Right ventricle myocardium inferior (tissue), 1 donor: ENCODE data around the gene IMPA2. TPM values are rescaled to one million over a fixed set of nuclear protein-coding genes. Genes with fewer than 3 reads are reported as not detected.
"Not testable (repeated sequence)": the region's sequence is repeated elsewhere in the genome, so short reads cannot be mapped to it uniquely, and the experiment has no call there.

ENCODE experiments used
- ATAC-seq: fragments of 200-7000 bp; cut with Tn5 transposase; one replicate; pipeline ENCODE4 v1.9.1; 2020; ENCODE audit warnings: mild to moderate bottlenecking, moderate library complexity
- DNase-seq: peaks from one replicate; pipeline ENCODE4 v3.0.0; 2021; ENCODE audit errors: missing footprints
- intact Hi-C: fragments of 100-400 bp; cut with DNase I; formaldehyde crosslinking; loops from one replicate; pipeline ENCODE4 v1.11.0; 2022
- long read RNA-seq: library from polyadenylated mRNA; unstranded; transcript quantifications from one replicate; pipeline ENCODE4 v2.0.0, GENCODE V29; 2021
- total RNA-seq: library from RNA; stranded (reverse); fragmentation: NEBNext Ultra II Directional; extraction: Animal tissue kit (Norgen Biotek cat#: 25700); gene quantifications from one replicate; pipeline ENCODE4 v1.2.1, GENCODE V29; 2021
- donor health status: DM: no; HTN: yes; CAD: no; lungs with severe emphysema.

The IMPA2 gene
- total RNA-seq = 82.8 TPM
- long read RNA-seq, transcript IMPA2-201 (8 exons, 1,534 nt) = major isoform, 103 of 122 reads
- long read RNA-seq, partial matches to known transcripts = 5 of 122 reads
- long read RNA-seq, other reads (novel, unspliced or antisense) = 13 of 122 reads

DNA sequence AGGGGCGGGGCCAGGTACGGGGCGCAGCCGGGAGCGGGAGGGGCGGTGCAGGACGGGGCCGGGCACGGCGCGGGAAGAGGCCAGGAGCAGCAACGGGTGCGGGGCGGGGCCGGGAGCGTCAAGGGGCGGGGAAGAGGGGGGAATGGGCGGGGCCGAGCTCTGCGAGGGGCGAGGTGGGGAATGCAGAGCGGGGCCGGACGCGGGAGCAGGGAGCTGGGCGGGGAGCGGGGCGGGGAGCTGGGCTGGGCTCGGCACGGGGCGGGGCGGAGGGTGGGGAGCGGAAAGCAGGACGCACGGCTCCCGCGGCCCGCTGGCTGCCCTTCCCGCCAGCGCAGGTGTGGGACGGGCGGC is at the start of gene IMPA2:
Gene IMPA2, plus strand, starts transcription at position 316 of the 351 bp plus-strand sequence. CDS start 163 bp downstream, outside the sequence.
- intact Hi-C loops = loop anchor here (1.0 to 10.0 kb wide), 4 partner anchors 34 to 394 kb away; partner anchors contain the start of genes AFG3L2, CHMP1B and MPPE1
- no peak for DNase-seq
- ATAC-seq = no peak

DNA sequence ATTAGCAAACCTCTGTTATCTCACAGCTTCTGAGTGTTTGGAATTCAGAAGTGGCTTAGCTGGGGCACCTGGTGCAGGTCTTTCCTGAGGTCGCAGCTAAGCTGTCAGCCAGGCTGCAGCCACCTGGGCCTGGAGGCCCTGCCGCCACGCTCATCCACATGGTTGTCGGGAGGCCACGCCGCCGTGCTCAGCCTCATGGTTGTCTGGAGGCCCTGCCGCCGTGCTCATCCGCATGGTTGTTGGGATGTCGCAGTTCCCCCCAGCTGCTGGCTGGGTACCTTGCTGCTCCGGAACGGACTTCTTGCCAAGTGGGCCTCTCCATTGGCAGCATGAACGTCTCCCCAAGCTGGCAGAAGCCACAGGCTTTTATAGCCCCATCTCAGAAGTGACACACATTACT is 48.9 kb upstream of the IMPA2 start:
- DNase-seq (no peak), ATAC-seq (no peak)
- intact Hi-C loops = no loop called here

DNA sequence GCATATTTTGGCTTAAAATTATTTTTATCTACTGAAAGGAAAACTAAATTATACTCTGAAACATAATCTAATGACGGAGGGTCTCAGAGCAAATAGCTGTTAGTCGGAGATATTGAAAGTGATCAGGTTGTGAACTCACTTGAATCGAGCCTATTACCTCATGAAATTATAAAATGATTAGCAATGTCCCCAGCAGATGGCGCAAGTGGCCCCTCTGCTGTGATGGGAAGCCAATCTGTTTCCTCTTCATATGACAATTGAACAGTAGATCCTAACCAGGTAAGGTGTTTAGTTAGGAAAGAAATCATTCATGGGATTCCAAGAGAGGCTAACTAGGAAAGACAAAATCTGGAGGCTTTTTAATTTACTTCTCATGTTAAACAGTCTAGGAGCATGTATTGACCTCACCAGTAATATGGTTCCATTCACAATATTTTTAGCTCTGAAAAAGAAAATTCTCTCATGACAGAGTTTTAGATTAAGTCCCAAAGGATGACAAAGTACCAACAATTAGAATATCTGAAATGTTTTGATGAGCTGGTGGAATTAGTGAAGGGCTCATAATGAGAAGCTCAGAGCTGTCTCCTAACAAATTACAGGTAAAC is 43.3 kb upstream of the IMPA2 start:
- intact Hi-C loops = loop anchor here (1.0 to 2.0 kb wide), 2 partner anchors 57 to 101 kb away; no protein-coding TSS in a partner anchor
- DNase-seq (peak; percentile 80), ATAC-seq (peak; percentile 82)

DNA sequence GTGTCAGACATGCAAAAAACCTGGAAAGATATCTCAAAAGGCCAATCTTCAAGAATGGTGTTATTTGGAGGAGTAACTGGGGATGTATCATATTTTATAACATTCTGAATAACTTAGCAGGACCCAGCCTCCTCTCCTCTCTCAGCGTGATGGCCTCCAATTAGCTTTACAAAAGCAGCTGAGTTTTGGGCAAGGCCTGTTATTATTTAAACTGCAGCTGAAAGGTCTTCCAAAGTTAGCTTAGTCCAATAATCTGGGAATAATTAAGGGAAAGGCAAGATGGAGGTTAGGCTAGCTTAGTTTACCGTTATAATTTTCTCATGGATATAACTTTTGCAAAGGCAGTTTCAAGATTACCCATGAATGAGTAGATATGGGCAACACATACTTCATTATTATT is 40.4 kb upstream of the IMPA2 start:
- ATAC-seq (no peak), DNase-seq (no peak)
- intact Hi-C loops = no loop called here

DNA sequence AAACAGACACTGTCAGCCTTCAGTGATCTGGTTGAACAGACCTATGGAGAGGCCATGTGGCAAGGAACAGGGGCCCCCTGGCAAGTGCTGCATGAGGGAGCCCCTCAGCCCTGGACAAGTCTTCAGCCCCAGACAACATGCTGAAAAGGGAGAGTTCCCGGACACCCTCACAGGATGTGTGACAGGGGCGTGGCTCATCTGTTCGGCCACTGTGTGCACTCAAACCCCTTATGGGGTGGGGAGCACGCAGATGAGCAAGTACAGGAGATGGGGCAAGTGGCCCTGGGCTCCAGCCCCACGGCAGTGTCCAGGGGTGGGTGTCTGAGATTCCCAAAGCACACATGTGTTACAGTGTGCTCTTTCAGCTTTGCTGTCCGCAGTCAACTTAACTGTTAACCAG is 37.8 kb upstream of the IMPA2 start:
- DNase-seq (no peak), ATAC-seq (no peak)
- intact Hi-C loops = no loop called here

DNA sequence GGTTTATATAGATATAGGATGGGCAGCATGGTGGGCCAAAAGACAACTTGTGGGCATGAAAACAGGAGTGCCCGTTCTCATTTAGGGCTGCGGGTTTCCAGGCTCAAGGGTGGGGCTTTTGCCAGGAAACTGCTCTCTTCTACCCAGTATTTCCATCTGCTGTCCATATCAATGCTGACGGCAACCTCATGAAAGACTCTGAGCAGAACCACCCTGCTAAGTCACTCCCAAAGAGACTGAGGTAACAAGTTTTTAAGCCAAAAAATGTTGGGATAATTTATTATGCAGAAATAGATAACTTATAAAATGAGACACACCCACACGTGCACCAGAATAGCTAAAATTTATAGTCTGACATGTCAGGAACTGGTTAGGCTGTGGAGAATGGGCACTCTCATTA is 37.1 kb upstream of the IMPA2 start:
- ATAC-seq (no peak), DNase-seq (no peak)
- intact Hi-C loops = no loop called here

DNA sequence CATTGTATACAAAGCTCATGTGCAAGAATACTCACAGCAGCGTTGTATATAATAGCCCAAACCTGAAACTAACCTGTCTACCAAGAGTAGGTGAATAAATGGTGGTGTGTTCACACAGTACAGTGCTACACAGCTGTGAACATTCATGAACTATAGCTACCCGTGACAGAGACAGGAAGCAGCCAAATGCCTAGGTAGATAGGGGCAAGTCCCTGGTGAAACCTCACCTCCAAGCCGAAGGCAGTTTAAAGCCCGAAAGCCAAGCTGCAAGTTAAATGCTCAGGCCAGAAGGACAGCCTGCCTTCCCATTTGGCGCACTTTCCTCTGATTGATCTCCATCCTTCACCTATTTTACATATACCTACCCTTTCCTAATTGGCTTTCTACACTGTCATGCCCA is 36.5 kb upstream of the IMPA2 start:
- intact Hi-C loops = no loop called here
- DNase-seq (no peak), ATAC-seq (no peak)

DNA sequence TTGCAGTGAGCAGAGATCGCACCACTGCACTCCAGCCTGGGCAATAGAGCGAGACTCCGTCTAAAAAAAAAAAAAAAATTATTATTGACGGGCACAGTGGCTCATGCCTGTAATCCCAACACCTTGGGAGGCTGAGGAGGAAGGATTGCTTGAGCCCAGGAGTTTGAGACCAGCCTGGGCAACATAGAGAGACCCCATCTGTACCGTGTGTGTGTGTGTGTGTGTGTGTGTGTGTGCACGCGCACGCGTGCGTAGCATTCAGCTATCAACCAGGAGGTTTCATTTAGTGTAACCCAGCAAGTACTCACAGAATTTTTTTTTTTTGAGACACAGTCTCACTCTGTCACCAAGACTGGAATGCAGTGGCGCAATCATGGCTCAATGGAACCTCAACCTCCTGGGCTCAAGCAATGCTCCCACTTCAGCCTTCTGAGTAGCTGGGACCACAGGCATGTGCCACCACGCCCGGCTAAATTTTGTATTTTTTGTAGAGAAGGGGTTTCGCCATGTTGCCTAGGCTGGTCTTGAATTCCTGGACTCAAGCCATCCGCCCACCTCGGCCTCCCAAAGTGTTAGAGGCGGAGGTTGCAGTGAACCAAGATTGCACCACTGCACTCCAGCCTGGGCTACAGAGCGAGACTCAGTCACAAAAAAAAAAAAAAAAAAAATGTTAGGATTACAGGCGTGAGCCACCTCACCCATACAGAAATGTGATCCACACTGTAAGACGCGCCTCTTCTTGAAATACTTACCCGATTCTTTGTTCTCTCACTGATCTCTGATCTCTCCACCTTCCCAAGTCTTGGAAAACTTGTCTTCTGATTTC is 35.3 kb upstream of the IMPA2 start:
- not testable (repeated sequence) for ATAC-seq, DNase-seq
- intact Hi-C loops = loop anchor here (2.0 kb wide), 1 partner anchor 47 kb away; no protein-coding TSS in a partner anchor

DNA sequence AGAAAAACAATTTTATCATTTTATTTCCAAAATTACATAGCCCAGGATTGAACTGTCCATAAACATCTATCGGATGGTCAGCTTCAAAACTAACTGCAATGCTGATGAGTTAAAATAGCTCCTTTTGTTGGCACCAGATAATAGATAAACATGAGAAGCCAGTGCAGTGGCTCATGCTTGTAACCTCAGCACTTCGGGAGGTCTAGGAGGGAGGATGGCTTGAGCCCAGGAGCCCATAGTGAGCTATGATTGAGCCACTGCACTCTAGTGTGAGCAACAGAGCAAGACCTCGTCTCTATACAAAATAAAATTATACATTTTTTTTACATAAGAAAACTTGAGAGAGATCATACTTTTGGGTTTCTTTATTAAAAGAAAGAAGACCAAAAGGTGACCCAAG is 34.6 kb upstream of the IMPA2 start:
- intact Hi-C loops = loop anchor here (1.0 to 2.0 kb wide), 2 partner anchors 35 to 46 kb away; partner anchors contain the start of gene IMPA2
- peak; percentile 33 for ATAC-seq
- DNase-seq = no peak

DNA sequence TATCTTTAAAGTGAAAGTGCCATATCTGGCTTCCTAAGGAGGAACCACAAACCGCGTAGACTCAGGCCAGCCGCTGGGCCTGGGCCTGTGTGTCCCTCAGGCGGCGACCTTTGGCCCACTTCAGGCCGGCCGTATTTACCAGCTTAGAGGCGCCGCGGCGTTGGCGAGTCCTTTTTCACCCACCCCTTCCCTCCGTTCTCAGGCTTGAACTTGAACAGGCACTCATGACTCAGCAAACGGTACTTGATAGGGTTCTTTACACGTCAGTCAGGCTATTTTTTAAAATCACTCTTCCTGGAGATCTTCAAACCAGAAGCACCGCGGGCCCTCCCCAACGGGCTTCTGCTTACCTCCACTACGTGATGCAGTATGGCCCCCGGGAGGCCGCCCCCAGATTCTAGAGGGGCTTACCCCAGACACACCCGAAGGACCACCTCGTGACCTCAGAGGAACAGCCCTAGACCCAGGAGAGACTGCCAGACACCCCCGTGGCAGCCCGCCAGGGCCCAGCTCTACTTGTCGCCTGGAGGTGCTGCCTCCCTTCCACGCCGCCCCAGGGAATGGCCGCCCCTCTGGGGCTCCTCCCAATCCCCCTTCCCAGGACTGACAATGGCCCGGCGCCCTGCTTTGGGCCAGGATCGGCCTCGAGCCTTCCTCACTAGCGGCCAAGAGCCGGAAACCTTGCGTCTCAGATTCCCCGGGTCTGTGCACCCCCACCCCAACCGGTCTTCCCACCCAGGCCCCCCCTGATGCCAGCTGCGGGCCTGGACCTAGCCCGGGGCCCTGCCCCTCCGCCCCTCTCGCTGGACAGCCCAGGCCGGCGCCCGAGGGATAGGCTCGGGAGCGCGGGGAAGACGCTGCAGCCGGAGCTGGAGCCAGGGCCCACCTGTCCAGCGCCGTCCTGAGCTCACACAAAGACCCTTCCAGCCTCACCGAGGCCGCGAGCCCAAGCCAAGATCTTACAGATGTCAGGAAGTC is 33.8 kb upstream of the IMPA2 start:
- ATAC-seq = peak; percentile 98
- intact Hi-C loops = loop anchor here (1.0 to 2.0 kb wide), 2 partner anchors 34 to 45 kb away; partner anchors contain the start of gene IMPA2
- DNase-seq = peak; percentile 98

DNA sequence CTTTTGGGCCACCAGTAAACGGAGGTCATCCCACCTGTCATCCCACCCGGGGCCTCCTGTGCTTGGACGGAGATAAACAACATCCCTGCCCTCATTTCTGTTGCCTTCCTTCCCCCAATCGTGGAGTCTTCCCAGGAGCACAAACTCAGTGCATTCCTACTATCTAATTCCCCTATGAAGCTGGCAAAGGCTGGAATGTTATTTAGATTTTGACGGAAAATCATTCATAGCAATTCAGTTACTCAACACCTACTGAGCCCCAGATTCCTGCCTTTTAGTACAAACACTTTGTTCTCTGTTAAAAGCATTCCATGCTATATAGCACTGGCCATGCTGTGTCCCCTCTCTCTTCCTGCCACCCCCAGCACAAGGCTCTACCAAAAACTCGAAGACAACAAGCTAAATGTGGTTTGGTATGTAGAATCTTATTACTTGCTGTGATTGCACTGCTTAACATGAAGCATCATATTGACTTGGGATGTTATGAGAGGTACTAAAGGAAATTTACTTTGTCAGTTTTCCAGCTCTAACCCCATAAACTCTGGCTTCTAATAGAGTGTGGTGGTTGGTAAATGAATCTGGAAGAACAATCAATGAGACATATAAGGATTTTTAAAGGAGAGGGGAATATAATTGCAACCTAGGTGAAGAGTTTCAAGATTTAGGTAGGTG is 32.3 kb upstream of the IMPA2 start:
- intact Hi-C loops = no loop called here
- DNase-seq (no peak), ATAC-seq (no peak)

DNA sequence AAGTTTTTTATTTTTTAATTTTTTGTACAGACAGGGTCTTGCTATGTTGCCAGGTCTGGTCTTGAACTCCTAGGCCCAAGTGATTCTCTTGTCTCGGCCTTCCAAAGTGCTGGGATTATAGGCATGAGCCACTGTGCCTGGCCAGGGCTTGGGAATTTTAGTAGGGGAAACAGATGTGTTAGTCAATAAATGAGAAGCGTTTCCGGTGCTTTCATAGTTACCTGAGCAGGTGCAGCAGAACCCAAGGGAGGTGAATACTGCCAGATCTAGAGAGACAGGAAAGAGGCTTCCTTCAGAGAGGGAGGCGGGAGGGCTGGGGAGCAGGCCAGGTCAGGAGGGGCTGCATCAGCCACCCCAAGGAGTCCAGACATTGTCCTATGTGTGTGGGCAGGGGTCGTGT is 30.5 kb upstream of the IMPA2 start:
- DNase-seq (no peak), ATAC-seq (no peak)
- intact Hi-C loops = no loop called here

DNA sequence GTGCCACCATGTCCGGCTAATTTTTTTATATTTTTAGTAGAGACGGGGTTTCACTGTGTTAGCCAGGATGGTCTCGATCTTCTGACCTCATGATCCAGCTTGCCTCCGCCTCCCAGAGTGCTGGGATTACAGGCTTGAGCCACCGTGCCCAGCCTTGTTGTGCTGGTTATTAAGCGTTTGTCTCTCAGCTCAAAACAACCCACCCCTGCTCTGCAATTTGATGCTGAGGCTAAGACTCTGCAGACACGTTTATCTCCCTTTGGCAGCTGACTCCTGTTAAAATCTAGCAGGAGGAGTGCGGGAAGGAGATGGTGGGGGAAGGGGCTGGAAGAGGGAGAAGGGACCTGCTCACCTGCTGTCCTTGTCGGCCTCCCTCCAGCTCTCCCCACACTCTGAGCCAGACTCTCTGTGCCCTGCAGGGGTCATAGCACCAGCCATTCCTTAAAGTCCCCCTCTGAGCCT is 29.9 kb upstream of the IMPA2 start:
- no peak for ATAC-seq
- intact Hi-C loops = no loop called here

DNA sequence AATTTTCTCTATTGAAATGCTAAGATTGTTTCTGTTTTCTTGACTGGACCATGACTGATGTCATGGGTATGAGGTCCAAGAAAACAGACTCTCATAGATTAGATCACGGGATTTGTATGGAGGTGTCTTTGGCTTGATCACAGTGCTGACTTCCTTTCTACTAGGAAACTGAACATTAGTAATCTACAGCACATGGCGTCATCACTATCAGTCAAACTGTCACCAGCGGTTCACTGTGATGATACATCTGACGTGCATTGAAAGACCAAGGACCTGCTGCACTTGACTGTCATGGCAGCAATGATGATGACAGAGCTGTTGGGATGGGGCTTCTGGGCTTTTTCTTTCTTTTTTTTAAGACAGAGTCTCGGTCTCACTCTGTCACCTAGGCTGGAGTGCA is 28.2 kb upstream of the IMPA2 start:
- ATAC-seq (no peak), DNase-seq (no peak)
- intact Hi-C loops = no loop called here

More for the DNA sequence above, 29.9 kb upstream of the IMPA2 start:
- no peak for DNase-seq

DNA sequence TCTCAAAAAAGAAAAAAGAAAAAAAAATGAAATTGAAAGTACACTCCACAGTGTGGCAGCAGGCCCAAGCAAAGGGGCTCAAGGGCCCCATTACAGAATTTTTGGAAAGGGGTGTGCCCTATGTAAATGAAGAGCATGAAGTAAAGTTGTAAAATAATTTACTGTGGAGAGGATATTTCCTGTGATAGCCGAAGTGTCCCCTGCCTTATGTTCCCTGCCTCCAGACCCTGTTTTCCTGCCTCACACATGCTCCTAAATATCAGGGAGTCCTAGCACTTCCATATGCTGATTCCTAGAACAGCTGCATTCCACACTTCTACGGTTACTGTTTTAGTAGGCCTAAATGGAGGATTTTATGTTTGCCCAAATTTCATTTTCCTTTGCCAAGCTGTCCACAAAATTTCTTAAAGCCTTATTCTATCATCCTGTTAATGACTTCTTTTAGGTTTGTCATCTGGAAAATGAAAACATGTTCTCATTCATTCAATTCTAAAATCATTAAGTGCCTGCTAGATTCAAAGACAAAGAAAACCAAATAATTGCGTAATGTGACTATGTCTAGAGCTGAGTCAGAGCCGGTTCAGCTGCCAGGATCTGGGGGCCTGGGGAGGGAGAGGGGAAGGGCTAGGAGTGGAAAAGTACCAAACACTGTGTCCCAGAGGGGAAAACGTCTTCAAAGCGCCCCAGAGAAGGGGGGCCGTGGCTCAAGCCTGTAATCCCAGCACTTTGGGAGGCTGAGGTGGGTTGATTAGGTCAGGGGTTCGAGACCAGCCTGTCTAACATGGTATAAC is 25.9 kb upstream of the IMPA2 start:
- intact Hi-C loops = no loop called here
- DNase-seq (peak; percentile 72), ATAC-seq (peak; percentile 52)

DNA sequence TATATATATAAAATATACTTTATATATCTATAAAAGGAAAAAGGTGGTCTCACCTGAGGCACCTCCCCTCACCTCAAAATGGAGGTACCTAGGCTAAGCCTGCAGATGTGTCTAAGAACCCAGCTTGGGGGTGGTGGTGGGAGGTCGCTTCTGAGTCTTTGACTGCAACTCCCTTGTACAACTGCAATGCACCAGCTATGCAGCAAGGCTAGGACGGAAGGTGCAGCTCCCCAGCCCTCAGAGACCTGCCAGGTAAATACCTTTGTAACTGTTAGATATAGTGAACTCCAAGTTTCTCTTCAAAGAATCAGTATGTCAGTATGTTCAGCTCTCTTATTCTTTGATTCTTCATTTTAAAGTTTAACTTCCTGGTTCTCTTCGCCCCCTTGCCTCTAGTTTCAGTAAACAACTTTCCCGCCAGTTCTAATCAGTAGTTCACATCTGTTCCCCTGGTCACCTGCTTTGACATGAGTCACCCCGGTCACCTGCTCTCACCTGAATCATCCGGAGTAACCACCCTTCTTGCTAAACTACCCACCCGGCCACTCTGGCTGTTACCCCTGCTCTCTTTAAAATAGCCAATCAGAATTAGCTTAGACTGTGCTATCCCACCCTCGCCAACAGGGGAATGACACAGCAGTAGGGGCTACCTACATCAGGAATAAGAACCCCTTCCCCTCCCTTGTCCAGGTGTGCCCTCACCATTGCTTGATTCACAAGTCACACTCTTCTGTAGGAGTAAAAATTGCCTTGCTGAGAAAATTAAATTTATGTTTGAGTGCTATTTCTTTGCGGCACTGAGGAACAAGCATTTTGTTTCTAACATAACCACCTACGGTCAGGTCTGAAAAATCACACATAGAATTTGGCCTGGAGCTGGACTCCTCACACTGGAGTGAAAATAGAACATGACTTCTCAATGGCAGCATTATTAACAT is 24.7 kb upstream of the IMPA2 start:
- ATAC-seq = no peak
- no peak for DNase-seq
- intact Hi-C loops = no loop called here
